KMS-11 (cell line): ENCODE results near the gene PDLIM3.
"Not testable (repeated sequence)": the region's sequence is repeated elsewhere in the genome, so short reads cannot be mapped to it uniquely, and the experiment has no call there.

ENCODE experiments used
- H2AFZ ChIP-seq: fragments of 200-600 bp; sonication (generic); 2 replicates; pipeline ENCODE4 v1.6.1; 2016; ENCODE audit warnings: antibody characterized with exemption, mixed run types, low read depth
- H3K27ac ChIP-seq: fragments of 200-600 bp; sonication (generic); 2 replicates; pipeline ENCODE4 v1.6.1; 2016; ENCODE audit warnings: mild to moderate bottlenecking, mixed run types
- H3K27me3 ChIP-seq: fragments of 200-600 bp; sonication (generic); 2 replicates; pipeline ENCODE4 v1.6.1; 2017; ENCODE audit warnings: mild to moderate bottlenecking, low read depth, mixed run types, moderate library complexity; ENCODE audit not compliant: insufficient read depth
- H3K36me3 ChIP-seq: fragments of 200-600 bp; sonication (generic); 2 replicates; pipeline ENCODE4 v1.6.1; 2017; ENCODE audit warnings: mild to moderate bottlenecking, mixed run types; ENCODE audit not compliant: insufficient read depth
- H3K4me1 ChIP-seq: fragments of 200-600 bp; sonication (generic); 2 replicates; pipeline ENCODE4 v1.6.1; 2016; ENCODE audit warnings: mild to moderate bottlenecking, low read depth, mixed run types; ENCODE audit not compliant: poor library complexity, severe bottlenecking
- H3K4me2 ChIP-seq: fragments of 200-600 bp; sonication (generic); 2 replicates; pipeline ENCODE4 v1.7.0; 2016; ENCODE audit warnings: mild to moderate bottlenecking, mixed run types
- H3K4me3 ChIP-seq: fragments of 200-600 bp; sonication (generic); IDR thresholded peaks from 2 replicates; pipeline ENCODE4 v1.6.1; 2017; ENCODE audit warnings: low read depth, low read length, mixed read lengths; ENCODE audit not compliant: insufficient read depth
- H3K79me2 ChIP-seq: fragments of 200-600 bp; sonication (generic); 2 replicates; pipeline ENCODE4 v1.6.1; 2016; ENCODE audit warnings: low read depth, mixed run types; ENCODE audit not compliant: insufficient read depth
- H3K9ac ChIP-seq: fragments of 200-600 bp; sonication (generic); 2 replicates; pipeline ENCODE4 v1.6.1; 2016; ENCODE audit warnings: mild to moderate bottlenecking, mixed run types
- H4K20me1 ChIP-seq: fragments of 200-600 bp; sonication (generic); 2 replicates; pipeline ENCODE4 v1.6.1; 2016; ENCODE audit warnings: mild to moderate bottlenecking, mixed run types; ENCODE audit not compliant: insufficient read depth
- TF ChIP-seq, protein P1 (sequence below): fragments of 200-600 bp; sonication (generic); conservative IDR thresholded peaks from 2 replicates; pipeline ENCODE4 v1.6.1; 2017; ENCODE audit warnings: low read depth, mild to moderate bottlenecking, antibody characterized with exemption, low read length, moderate library complexity, mixed read lengths

PDLIM3 gene

DNA sequence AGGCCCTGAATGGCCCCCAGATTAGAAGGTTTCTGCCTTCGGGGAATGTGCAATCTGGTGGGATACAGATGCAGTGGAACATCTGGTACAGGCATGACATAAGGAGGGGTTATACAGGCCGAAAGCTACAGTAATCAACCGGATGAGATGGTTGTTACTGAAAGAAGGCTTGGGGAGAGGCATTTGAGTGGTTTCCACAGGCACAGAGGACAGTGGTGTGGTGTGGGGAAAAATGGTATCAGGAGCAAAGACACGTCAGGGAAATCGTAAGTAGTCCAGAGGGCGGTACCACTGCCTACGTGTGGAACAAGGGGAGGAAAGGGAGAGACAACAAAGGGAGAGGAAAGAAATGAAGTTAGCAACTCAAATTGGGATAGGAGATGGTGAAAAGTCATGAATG, 3.0 kb downstream of the PDLIM3 start:
- Histone ChIP-seq H3K4me1 (peaks cover 21% of the 10 kb centered on the region), H3K4me2 (no peak overlapping the region), H3K4me3 (no peak overlapping the region), H4K20me1 (no peaks in the 10 kb centered on the region), H3K79me2 (0 out of 2 replicates have a peak, but pooled peaks cover 4% of the 10 kb centered on the region), H3K36me3 (no peaks in the 10 kb centered on the region), H3K9ac (no peak overlapping the region), H2AFZ (no peak overlapping the region), H3K27ac (no peak overlapping the region), H3K27me3 (no peaks in the 10 kb centered on the region)
- TF ChIP-seq, protein P1, sequence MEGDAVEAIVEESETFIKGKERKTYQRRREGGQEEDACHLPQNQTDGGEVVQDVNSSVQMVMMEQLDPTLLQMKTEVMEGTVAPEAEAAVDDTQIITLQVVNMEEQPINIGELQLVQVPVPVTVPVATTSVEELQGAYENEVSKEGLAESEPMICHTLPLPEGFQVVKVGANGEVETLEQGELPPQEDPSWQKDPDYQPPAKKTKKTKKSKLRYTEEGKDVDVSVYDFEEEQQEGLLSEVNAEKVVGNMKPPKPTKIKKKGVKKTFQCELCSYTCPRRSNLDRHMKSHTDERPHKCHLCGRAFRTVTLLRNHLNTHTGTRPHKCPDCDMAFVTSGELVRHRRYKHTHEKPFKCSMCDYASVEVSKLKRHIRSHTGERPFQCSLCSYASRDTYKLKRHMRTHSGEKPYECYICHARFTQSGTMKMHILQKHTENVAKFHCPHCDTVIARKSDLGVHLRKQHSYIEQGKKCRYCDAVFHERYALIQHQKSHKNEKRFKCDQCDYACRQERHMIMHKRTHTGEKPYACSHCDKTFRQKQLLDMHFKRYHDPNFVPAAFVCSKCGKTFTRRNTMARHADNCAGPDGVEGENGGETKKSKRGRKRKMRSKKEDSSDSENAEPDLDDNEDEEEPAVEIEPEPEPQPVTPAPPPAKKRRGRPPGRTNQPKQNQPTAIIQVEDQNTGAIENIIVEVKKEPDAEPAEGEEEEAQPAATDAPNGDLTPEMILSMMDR: no peak

DNA sequence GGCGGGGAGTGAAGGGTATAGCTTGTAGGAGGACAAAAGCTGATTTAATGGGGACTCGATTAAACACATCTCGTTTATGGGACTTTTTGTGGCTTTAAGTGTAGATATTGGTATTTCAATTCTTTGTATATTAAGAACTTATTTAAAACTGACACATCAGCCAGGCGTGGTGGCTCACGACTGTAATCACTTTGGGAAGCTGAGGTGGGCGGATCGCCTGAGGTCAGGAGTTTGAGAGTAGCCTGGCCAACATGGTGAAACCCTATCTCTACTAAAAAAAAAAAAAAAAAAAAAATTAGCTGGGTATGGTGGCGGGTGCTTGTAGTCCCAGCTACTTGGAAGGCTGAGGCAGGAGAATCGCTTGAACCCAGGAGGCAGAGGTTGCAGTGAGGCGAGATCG, 3.7 kb downstream of the PDLIM3 start:
- not testable (repeated sequence) for H2AFZ ChIP-seq, H3K4me3 ChIP-seq, H3K79me2 ChIP-seq, H3K9ac ChIP-seq, H3K36me3 ChIP-seq, H3K4me2 ChIP-seq, H3K27ac ChIP-seq, H3K27me3 ChIP-seq, H4K20me1 ChIP-seq
- H3K4me1 ChIP-seq: peaks cover 21% of the 10 kb centered on the region

- Histone ChIP-seq H2AFZ (no peak overlapping the region), H3K4me3 (no peak overlapping the region), H3K36me3 (no peaks in the 10 kb centered on the region), H3K79me2 (0 out of 2 replicates have a peak, but pooled peaks cover 4% of the 10 kb centered on the region), H3K27ac (no peak overlapping the region), H3K9ac (no peak overlapping the region), H4K20me1 (no peaks in the 10 kb centered on the region), H3K4me2 (no peak overlapping the region), H3K4me1 (peaks cover 18% of the 10 kb centered on the region), H3K27me3 (no peaks in the 10 kb centered on the region)
- TF ChIP-seq, protein P1: no peak
These were observed 5.9 kb downstream of the PDLIM3 start for GRCh38 chr4:185529413-185529812.

GRCh38 chr4:185524888-185525863, 10.1 kb downstream of the PDLIM3 start:
- no peak overlapping the region for H3K4me3 ChIP-seq
- H3K9ac ChIP-seq: no peak overlapping the region
- no peaks in the 10 kb centered on the region for H3K36me3 ChIP-seq
- TF ChIP-seq, protein P1: no peak
- H2AFZ ChIP-seq: no peak overlapping the region
- peaks cover 6% of the 10 kb centered on the region for H3K4me1 ChIP-seq
- H3K79me2 ChIP-seq: no peaks in the 10 kb centered on the region
- H3K27ac ChIP-seq: no peak overlapping the region
- H3K27me3 ChIP-seq: no peaks in the 10 kb centered on the region
- no peaks in the 10 kb centered on the region for H4K20me1 ChIP-seq
- H3K4me2 ChIP-seq: no peak overlapping the region

- H4K20me1 ChIP-seq: no peaks in the 10 kb centered on the region
- no peak overlapping the region for H3K4me3 ChIP-seq
- no peaks in the 10 kb centered on the region for H3K36me3 ChIP-seq
- TF ChIP-seq, protein P1: no peak
- H3K27me3 ChIP-seq: no peaks in the 10 kb centered on the region
- peaks cover 6% of the 10 kb centered on the region for H3K4me1 ChIP-seq
- no peak overlapping the region for H2AFZ ChIP-seq
- no peak overlapping the region for H3K27ac ChIP-seq
- no peak overlapping the region for H3K4me2 ChIP-seq
- no peak overlapping the region for H3K9ac ChIP-seq
- no peaks in the 10 kb centered on the region for H3K79me2 ChIP-seq
These were observed 11.4 kb downstream of the PDLIM3 start for GRCh38 chr4:185523862-185524261.
